Endothelial cell (in vitro differentiated cells): ENCODE results near the gene CYP46A1. TPM values are rescaled to one million over a fixed set of nuclear protein-coding genes. Genes with fewer than 3 reads are reported as not detected.

Experiments used
- DNase-seq: peaks from one replicate; pipeline ENCODE4 v3.0.0; 2021; ENCODE audit warnings: low spot score
- H3K27ac Mint-ChIP-seq: one replicate; pipeline ENCODE4 v1.8.0; 2021; ENCODE audit warnings: mixed read lengths, inconsistent platforms; ENCODE audit not compliant: unreplicated experiment
- H3K27me3 Mint-ChIP-seq: one replicate; pipeline ENCODE4 v1.8.0; 2021; ENCODE audit warnings: mild to moderate bottlenecking, moderate library complexity, mixed read lengths, inconsistent platforms; ENCODE audit not compliant: unreplicated experiment
- H3K36me3 Mint-ChIP-seq: one replicate; pipeline ENCODE4 v1.8.0; 2021; ENCODE audit warnings: mild to moderate bottlenecking, low read depth, mixed read lengths, inconsistent platforms; ENCODE audit not compliant: unreplicated experiment
- H3K4me1 Mint-ChIP-seq: one replicate; pipeline ENCODE4 v1.8.0; 2021; ENCODE audit warnings: mild to moderate bottlenecking, mixed read lengths, inconsistent platforms; ENCODE audit not compliant: unreplicated experiment
- H3K4me3 Mint-ChIP-seq: one replicate; pipeline ENCODE4 v1.8.0; 2021; ENCODE audit warnings: mild to moderate bottlenecking, mixed read lengths, inconsistent platforms; ENCODE audit not compliant: unreplicated experiment
- H3K9me3 Mint-ChIP-seq: one replicate; pipeline ENCODE4 v1.8.0; 2021; ENCODE audit warnings: mixed read lengths, inconsistent platforms; ENCODE audit not compliant: unreplicated experiment
- total RNA-seq: library from RNA; stranded (reverse); fragmentation: NEBNext Ultra II Directional; extraction: Animal tissue kit (Norgen Biotek cat#: 25700); gene quantifications from one replicate; pipeline ENCODE4 v1.2.1, GENCODE V29; 2021; ENCODE audit not compliant: unreplicated experiment
- TF ChIP-seq, protein P1 (sequence below): fragments of 200-600 bp; sonication (generic); IDR thresholded peaks from one replicate; pipeline ENCODE4 v1.5.0; 2021; ENCODE audit warnings: antibody characterized with exemption; ENCODE audit not compliant: unreplicated experiment

CYP46A1 gene
- total RNA-seq, 1 donor from 2014 or later = 5.2 TPM

DNA sequence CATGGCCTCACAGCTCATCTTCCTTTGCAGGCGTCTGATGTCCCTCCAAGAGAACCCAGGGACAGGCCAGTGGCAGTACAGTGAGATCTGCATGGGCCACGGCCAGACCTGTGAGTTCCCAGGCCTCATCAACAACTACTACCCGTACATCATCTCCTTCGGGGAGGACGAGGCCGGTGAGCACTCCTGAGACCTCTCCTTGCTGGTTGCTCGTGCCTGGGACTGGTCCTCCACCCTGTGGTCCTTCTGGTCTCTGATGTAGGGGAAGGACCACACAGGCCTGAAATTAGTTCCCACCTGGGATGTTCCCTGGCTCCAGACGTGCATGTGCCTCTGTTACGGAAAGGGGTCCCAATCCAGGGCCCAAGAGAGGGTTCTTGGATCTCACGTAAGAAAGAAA is 21.3 kb upstream of the CYP46A1 start:
- no peak overlapping the region for H3K27ac Mint-ChIP-seq
- peaks cover 20% of the 10 kb centered on the region for H3K4me1 Mint-ChIP-seq
- peaks cover 12% of the 10 kb centered on the region for H3K36me3 Mint-ChIP-seq
- peaks cover 23% of the 10 kb centered on the region for H3K27me3 Mint-ChIP-seq
- no peak overlapping the region for H3K4me3 Mint-ChIP-seq
- TF ChIP-seq, protein P1, sequence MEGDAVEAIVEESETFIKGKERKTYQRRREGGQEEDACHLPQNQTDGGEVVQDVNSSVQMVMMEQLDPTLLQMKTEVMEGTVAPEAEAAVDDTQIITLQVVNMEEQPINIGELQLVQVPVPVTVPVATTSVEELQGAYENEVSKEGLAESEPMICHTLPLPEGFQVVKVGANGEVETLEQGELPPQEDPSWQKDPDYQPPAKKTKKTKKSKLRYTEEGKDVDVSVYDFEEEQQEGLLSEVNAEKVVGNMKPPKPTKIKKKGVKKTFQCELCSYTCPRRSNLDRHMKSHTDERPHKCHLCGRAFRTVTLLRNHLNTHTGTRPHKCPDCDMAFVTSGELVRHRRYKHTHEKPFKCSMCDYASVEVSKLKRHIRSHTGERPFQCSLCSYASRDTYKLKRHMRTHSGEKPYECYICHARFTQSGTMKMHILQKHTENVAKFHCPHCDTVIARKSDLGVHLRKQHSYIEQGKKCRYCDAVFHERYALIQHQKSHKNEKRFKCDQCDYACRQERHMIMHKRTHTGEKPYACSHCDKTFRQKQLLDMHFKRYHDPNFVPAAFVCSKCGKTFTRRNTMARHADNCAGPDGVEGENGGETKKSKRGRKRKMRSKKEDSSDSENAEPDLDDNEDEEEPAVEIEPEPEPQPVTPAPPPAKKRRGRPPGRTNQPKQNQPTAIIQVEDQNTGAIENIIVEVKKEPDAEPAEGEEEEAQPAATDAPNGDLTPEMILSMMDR = no peak
- no peak for DNase-seq
- no peaks in the 10 kb centered on the region for H3K9me3 Mint-ChIP-seq

DNA sequence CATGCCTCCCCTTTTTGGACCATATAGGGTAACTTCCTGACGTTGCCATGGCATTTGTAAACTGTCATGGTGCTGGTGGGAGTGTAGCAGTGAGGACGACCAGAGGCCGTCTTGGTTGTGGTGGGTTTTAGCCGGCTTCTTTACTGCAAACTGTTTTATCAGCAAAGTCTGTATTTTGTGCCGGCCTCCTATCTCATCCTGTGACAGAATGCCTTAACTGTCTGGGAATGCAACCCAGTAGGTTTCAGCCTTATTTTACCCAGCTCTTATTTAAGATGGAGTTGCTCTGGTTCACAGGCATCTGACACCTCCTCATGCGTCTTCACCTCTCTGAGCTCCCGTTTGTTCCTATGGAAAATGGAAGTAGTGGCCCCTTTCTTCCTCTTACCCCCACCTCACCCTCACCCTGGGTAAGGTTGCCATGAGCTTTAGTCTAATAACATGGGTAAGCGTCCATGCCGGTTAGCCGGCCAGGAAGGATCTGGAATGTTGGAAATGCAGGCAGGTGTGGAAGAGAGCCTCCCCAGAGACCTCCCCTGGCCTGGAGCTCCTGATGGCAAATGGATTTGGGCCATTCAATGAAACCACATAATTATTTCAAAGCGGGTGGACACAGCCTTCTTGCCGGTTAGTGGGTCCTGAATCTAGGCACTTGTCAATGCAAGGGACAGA is 20.6 kb upstream of the CYP46A1 start:
- DNase-seq = no peak
- H3K4me3 Mint-ChIP-seq = no peak overlapping the region
- TF ChIP-seq, protein P1 = no peak
- H3K9me3 Mint-ChIP-seq = no peaks in the 10 kb centered on the region
- H3K4me1 Mint-ChIP-seq = peaks cover 20% of the 10 kb centered on the region
- peaks cover 22% of the 10 kb centered on the region for H3K27me3 Mint-ChIP-seq
- H3K27ac Mint-ChIP-seq = no peak overlapping the region
- H3K36me3 Mint-ChIP-seq = peaks cover 12% of the 10 kb centered on the region

DNA sequence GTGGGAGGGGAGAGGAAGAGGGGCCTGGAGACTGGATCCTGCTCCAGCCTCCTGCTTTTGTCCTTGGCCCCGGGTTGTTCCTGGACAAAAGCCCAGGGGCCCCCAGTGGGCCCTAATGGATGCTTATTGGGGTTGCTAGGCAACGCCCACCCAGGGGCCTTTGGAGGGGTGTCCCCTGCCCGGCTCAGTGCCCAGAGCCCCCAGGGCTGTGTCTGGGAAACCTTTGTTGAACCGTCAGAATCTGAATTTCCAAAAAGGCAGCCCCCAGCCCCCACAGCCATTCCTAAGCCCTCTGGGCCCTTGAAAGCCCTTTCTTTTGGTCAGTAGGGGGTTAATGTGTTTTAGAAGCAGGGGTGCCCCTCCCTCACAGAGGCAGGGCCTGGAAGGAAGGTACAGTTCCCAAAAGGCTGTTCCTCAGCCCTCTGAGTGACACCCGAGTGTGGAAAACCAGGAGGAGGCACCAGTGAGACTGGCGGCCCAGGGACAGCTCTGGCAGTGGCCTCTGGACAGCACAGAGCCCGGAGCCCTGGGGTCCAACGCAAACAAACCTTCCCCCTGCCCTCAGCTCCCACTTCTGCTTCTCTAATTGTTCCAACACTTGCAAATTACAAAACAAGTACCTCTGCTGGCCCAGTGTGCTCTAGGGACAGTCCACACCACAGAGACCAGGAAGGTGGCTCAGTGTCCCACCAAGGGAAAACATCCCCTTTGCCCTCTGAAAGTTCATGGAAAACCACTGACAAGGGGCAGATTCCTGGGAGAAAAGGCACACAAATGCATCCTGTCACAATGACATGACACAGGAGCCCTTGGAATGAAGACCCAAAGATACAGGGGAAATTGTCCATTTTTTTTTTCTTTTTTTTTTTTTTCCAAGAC is 19.8 kb upstream of the CYP46A1 start:
- Mint-ChIP-seq H3K4me3 (no peak overlapping the region), H3K27ac (no peak overlapping the region), H3K9me3 (no peaks in the 10 kb centered on the region), H3K36me3 (peaks cover 18% of the 10 kb centered on the region), H3K27me3 (peaks cover 16% of the 10 kb centered on the region), H3K4me1 (peaks cover 20% of the 10 kb centered on the region)
- DNase-seq = no peak
- TF ChIP-seq, protein P1 = no peak

DNA sequence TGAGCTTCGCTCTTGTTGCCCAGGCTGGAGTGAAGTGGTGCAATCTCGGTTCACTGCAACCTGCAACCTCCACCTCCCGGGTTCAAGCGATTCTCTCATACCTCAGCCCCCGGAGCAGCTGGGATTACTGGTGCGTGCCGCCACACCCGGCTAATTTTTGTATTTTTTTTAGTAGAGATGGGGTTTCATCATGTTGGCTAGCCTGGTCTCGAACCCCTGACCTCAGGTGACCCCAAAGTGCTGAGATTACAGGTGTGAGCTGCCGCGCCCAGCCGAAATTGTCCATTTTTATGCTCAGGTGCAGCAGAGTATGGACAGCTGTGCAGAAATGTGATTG is 19.2 kb upstream of the CYP46A1 start:
- DNase-seq = no peak
- TF ChIP-seq, protein P1 = no peak
- Mint-ChIP-seq H3K27ac (no peak overlapping the region), H3K9me3 (no peaks in the 10 kb centered on the region), H3K36me3 (peaks cover 19% of the 10 kb centered on the region), H3K27me3 (peaks cover 16% of the 10 kb centered on the region), H3K4me3 (no peak overlapping the region), H3K4me1 (peaks cover 22% of the 10 kb centered on the region)

DNA sequence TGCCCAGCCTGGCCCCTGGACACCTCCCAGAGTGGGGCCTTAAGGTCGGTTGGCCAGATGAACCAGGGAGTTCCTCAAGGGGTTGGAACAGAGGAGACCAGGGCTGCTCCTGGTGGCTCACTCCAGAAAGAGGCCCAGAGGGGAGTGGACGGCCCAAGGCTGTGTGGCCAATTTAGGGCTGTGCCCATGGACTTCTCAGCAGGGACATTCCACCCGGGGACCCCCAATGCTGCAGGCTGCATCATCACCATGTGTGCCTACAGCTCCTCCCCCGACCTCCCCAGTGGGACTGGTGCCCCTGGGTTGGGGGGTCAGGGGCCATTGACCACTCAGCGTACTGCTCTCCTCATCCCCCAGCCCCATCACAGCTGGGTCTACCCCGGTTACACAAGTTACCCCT is 17.6 kb upstream of the CYP46A1 start:
- TF ChIP-seq, protein P1 = no peak
- Mint-ChIP-seq H3K4me3 (no peak overlapping the region), H3K27ac (no peak overlapping the region)

More for the DNA sequence above, 17.6 kb upstream of the CYP46A1 start:
- DNase-seq = no peak
- H3K4me1 Mint-ChIP-seq = peaks cover 32% of the 10 kb centered on the region
- peaks cover 15% of the 10 kb centered on the region for H3K36me3 Mint-ChIP-seq
- no peaks in the 10 kb centered on the region for H3K9me3 Mint-ChIP-seq
- peaks cover 7% of the 10 kb centered on the region for H3K27me3 Mint-ChIP-seq
